ENCODE data around the gene GAPDHS. TPM values are rescaled to one million over a fixed set of nuclear protein-coding genes. Genes with fewer than 3 reads are reported as not detected.

Gene GAPDHS
- total and polyA plus RNA-seq, 2 of the 13 experiments (the other 11 are each of a cell fraction or from before 2014, with no cell fraction given): not detected

DNA sequence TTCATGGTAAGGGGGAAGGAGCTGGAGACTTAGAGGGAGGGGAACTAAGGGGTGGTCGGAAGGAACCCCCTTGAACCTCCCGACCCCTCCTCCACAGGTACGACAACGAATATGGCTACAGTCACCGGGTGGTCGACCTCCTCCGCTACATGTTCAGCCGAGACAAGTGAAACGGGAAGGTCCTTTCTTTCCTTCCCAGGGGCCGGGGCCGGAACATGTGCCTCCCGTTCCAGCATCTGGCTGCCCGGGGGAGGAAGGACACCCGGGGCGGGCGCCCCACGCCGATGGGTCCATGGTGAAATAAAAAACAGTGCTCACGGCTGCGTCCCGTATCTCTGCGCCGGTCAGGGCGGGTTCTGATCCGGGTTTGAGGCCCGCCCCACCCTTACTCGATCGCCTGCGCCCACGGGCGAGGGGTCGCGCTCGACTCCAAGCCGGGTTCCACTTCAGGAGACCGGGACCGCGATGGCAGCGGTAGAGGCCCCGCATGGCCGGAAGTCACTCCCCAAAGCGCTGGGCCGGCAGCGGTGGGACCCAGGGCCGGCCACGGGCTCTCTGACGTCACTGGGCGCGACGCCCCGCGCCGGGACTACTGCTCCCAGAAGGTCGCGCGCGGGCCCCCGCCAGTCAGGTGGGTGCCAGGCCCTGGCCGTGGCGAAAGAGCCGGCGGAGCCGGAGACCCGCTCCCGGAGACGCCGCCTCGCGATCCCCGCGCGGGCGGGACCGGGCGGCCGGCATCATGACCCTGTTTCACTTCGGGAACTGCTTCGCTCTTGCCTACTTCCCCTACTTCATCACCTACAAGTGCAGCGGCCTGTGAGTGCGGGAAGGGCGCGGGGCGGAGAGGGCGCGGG lies 12.0 kb downstream of the GAPDHS start, which contains the start of gene TMEM147 (continued):
- TF ChIP-seq THAP11 (CRISPR knock-in tag; IDR thresholded peaks at IDR 0.05) (peak; percentile 98), ZNF761 (CRISPR knock-in tag; conservative IDR thresholded peaks at IDR 0.05) (no peak), ZIK1 (CRISPR knock-in tag; IDR thresholded peaks at IDR 0.05; ENCODE audit: borderline replicate concordance, low read depth) (no peak), HNRNPL (IDR thresholded peaks at IDR 0.05; ENCODE audit: low read depth, low read length) (no peak), PAWR (CRISPR knock-in tag; IDR thresholded peaks at IDR 0.05; ENCODE audit: borderline replicate concordance) (no peak), SP2 (CRISPR knock-in tag; IDR thresholded peaks at IDR 0.05) (peak; percentile 61; the same call in 1 of the 2 replicates), ZNF432 (CRISPR knock-in tag; IDR thresholded peaks at IDR 0.05; ENCODE audit: borderline replicate concordance) (no peak), IKZF1 (IDR thresholded peaks at IDR 0.05) (no peak), ZNF431 (CRISPR knock-in tag; IDR thresholded peaks at IDR 0.05; ENCODE audit: borderline replicate concordance, low read depth) (no peak), NPAS2 (CRISPR knock-in tag; IDR thresholded peaks at IDR 0.05; ENCODE audit: borderline replicate concordance) (no peak), SMARCE1 (IDR thresholded peaks at IDR 0.05; ENCODE audit: borderline replicate concordance) (no peak), SIN3A (IDR thresholded peaks at IDR 0.05; ENCODE audit: borderline replicate concordance, low read depth, low read length) (peak; percentile 72), ZNF180 (CRISPR knock-in tag; IDR thresholded peaks at IDR 0.05; ENCODE audit: borderline replicate concordance, low read depth) (no peak)
- TF ChIP-seq, protein P1, sequence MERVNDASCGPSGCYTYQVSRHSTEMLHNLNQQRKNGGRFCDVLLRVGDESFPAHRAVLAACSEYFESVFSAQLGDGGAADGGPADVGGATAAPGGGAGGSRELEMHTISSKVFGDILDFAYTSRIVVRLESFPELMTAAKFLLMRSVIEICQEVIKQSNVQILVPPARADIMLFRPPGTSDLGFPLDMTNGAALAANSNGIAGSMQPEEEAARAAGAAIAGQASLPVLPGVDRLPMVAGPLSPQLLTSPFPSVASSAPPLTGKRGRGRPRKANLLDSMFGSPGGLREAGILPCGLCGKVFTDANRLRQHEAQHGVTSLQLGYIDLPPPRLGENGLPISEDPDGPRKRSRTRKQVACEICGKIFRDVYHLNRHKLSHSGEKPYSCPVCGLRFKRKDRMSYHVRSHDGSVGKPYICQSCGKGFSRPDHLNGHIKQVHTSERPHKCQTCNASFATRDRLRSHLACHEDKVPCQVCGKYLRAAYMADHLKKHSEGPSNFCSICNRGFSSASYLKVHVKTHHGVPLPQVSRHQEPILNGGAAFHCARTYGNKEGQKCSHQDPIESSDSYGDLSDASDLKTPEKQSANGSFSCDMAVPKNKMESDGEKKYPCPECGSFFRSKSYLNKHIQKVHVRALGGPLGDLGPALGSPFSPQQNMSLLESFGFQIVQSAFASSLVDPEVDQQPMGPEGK (CRISPR knock-in tag; IDR thresholded peaks at IDR 0.05): peak; percentile 73
- TF ChIP-seq, protein P2, sequence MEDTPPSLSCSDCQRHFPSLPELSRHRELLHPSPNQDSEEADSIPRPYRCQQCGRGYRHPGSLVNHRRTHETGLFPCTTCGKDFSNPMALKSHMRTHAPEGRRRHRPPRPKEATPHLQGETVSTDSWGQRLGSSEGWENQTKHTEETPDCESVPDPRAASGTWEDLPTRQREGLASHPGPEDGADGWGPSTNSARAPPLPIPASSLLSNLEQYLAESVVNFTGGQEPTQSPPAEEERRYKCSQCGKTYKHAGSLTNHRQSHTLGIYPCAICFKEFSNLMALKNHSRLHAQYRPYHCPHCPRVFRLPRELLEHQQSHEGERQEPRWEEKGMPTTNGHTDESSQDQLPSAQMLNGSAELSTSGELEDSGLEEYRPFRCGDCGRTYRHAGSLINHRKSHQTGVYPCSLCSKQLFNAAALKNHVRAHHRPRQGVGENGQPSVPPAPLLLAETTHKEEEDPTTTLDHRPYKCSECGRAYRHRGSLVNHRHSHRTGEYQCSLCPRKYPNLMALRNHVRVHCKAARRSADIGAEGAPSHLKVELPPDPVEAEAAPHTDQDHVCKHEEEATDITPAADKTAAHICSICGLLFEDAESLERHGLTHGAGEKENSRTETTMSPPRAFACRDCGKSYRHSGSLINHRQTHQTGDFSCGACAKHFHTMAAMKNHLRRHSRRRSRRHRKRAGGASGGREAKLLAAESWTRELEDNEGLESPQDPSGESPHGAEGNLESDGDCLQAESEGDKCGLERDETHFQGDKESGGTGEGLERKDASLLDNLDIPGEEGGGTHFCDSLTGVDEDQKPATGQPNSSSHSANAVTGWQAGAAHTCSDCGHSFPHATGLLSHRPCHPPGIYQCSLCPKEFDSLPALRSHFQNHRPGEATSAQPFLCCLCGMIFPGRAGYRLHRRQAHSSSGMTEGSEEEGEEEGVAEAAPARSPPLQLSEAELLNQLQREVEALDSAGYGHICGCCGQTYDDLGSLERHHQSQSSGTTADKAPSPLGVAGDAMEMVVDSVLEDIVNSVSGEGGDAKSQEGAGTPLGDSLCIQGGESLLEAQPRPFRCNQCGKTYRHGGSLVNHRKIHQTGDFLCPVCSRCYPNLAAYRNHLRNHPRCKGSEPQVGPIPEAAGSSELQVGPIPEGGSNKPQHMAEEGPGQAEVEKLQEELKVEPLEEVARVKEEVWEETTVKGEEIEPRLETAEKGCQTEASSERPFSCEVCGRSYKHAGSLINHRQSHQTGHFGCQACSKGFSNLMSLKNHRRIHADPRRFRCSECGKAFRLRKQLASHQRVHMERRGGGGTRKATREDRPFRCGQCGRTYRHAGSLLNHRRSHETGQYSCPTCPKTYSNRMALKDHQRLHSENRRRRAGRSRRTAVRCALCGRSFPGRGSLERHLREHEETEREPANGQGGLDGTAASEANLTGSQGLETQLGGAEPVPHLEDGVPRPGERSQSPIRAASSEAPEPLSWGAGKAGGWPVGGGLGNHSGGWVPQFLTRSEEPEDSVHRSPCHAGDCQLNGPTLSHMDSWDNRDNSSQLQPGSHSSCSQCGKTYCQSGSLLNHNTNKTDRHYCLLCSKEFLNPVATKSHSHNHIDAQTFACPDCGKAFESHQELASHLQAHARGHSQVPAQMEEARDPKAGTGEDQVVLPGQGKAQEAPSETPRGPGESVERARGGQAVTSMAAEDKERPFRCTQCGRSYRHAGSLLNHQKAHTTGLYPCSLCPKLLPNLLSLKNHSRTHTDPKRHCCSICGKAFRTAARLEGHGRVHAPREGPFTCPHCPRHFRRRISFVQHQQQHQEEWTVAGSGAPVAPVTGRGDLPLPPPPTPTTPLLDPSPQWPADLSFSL (CRISPR knock-in tag; IDR thresholded peaks at IDR 0.05): no peak
- TF ChIP-seq, protein P3, sequence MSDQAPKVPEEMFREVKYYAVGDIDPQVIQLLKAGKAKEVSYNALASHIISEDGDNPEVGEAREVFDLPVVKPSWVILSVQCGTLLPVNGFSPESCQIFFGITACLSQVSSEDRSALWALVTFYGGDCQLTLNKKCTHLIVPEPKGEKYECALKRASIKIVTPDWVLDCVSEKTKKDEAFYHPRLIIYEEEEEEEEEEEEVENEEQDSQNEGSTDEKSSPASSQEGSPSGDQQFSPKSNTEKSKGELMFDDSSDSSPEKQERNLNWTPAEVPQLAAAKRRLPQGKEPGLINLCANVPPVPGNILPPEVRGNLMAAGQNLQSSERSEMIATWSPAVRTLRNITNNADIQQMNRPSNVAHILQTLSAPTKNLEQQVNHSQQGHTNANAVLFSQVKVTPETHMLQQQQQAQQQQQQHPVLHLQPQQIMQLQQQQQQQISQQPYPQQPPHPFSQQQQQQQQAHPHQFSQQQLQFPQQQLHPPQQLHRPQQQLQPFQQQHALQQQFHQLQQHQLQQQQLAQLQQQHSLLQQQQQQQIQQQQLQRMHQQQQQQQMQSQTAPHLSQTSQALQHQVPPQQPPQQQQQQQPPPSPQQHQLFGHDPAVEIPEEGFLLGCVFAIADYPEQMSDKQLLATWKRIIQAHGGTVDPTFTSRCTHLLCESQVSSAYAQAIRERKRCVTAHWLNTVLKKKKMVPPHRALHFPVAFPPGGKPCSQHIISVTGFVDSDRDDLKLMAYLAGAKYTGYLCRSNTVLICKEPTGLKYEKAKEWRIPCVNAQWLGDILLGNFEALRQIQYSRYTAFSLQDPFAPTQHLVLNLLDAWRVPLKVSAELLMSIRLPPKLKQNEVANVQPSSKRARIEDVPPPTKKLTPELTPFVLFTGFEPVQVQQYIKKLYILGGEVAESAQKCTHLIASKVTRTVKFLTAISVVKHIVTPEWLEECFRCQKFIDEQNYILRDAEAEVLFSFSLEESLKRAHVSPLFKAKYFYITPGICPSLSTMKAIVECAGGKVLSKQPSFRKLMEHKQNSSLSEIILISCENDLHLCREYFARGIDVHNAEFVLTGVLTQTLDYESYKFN (CRISPR knock-in tag; conservative IDR thresholded peaks at IDR 0.05): peak; percentile 37; the same call in 1 of the 2 replicates
